HG02798 (cell line): Measurements from ENCODE around the gene CLRN3.

ENCODE experiments used
- ATAC-seq: cut with Tn5 transposase; IDR thresholded peaks from one replicate; pipeline ENCODE4 v1.9.1; 2021; ENCODE audit warnings: mild to moderate bottlenecking; ENCODE audit not compliant: unreplicated experiment, poor library complexity

CLRN3 gene

GRCh38 chr10:127904311-127905000 is 11.7 kb upstream of the CLRN3 start:
- ATAC-seq: no peak

- ATAC-seq: no peak
Measured at GRCh38 chr10:127903789-127904188, 11.0 kb upstream of the CLRN3 start.

DNA sequence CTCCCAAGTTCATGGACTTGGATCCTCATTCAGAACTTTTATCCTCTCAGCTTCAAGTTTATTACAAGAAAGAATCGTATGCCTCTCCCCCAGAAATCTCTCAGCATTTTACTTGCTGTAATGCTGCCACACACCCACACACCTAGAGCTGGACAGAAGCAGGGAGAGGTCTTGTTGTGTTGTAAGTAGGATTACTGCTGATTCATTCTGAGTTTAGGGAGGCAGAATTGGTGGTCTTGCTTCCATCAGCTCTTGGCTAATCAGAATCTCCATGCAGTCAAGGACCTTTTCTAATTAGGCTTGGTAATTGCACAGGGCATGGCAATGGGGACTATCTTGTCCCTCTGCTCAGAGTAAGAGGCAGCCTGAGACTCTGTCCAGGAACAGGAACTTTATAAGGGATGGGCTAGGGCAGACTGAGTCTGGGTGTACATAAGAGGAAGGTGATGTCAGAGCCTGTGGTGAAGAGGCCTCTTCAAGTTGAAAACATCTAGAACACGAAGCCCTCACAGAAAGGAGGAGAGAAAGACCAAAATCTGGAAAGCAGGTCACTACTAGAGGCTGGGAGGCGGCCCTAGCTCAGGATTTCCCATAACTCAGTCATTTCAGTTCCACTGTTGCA is 7.1 kb upstream of the CLRN3 start:
- ATAC-seq: no peak

DNA sequence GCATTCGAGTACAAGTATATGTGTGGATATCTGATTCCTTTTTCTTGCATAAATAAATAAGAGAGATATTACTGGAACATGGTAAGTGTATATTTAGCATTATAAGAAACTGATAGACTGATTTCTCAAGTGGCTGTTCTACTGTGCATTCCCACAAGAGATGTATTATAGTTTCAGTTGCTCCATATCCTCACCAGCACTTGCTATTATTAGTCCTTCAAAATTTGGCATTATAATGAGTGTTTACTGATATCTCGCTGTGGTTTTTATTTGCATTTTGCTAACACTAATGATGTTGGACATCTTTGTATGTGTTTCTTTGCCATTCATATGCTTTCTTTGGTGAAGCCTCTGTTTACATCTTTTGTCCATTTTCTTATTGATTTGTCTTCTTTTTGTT is 4.4 kb upstream of the CLRN3 start:
- ATAC-seq: no peak

GRCh38 chr10:127896590-127896989 is 3.8 kb upstream of the CLRN3 start:
- ATAC-seq: no peak

DNA sequence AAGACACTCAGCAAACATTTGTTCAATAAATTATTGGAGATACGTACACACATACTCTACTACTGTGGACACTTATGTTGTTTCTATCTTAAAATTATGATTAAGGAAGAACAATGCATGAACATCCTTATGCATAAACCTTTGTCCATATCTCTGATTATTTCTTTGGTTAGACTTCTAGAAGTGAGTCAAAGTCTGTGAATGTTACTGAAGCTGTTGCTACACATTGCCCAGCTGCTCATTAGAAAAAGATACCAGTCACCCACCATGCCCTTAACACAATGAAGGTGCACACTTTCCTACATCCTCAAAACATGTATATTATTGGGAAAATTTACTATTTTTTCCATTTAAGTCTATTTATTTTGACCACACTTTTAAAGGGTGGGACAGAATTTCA is 1.4 kb upstream of the CLRN3 start:
- no peak for ATAC-seq

- ATAC-seq: no peak
Measured at GRCh38 chr10:127890832-127891334, 1.9 kb downstream of the CLRN3 start.

DNA sequence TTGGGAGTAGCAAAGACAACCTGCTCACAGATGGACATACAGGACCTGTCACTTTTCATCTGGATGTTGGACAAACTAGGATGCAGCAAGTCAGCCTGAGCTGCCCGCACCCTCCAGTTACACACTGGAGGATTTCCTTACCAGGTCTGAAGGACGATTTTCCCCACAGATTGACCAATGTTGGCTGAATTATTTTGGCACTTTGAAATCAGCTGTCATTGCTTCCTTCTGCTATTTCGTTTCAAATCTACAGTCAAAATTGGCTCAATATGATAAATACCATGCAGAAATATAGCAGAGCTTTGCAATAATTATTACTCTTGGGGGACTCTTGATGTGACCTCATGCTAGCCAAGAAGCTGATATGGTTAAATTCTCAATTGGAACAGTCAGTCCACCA is 2.5 kb downstream of the CLRN3 start:
- ATAC-seq: no peak

- no peak for ATAC-seq
Measured at GRCh38 chr10:127889605-127890195, 3.0 kb downstream of the CLRN3 start.

GRCh38 chr10:127888521-127889312 is 4.0 kb downstream of the CLRN3 start:
- no peak for ATAC-seq

DNA sequence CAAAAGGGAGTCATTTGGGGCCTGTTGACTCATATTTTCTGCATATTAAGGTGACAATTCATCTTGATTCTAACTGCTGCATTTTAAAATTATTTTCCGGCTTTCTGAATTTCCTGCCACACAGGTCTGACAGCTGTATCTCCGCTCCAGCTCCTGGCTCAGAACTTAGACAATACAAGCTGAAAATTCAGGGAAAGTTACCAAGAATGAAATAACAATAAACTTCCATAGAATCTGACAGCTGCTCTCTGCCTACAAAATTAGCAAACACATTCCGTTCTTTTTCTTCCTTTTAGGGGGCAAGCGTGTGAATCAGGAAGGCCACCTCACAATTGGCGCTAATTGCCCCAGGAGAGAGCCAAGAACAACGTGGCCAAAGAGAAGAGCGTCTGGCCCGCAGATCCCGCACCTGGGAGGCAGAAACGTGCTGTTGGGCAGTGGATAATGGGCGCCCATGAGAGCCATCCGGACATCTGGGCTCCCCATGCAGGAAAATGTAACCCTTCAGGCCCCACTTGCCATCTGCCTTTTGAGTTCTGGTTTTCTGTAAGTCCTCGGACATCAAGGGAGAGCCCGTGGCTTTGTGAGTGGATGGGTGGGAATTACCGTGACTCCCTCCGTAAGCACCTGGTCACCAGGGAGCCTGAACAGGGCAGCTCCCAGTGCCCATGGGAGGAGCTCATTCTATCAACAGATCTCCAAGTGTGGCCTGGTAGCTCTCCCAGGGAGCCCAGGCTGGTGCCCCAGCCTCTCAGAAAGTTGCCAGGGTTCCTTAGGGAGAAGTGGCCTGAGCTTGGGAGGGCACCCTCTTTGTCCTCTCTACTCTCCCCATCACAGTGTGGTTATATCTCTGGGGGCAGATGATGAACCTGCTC is 5.0 kb downstream of the CLRN3 start:
- no peak for ATAC-seq

GRCh38 chr10:127886371-127887051 is 6.2 kb downstream of the CLRN3 start:
- ATAC-seq: no peak

DNA sequence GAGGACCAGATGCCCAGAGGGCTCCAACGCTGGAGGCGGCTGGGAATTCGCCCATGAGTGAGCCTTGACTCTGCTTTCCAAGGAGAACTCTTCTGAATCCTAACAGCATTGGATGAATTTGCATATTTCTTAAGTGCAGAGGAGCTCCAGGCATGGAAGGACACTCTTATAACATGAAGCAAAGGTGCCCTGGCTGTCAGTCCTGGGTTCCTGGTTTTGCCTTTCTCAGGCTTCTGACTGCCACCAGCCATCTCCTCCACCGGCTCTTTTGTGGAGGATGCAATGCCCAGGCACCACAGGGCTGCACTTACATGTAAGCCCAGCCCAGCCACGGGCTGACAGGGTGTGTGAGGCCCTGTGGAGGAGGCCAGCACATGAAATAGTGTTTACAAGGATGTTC is 8.2 kb downstream of the CLRN3 start:
- ATAC-seq: no peak

DNA sequence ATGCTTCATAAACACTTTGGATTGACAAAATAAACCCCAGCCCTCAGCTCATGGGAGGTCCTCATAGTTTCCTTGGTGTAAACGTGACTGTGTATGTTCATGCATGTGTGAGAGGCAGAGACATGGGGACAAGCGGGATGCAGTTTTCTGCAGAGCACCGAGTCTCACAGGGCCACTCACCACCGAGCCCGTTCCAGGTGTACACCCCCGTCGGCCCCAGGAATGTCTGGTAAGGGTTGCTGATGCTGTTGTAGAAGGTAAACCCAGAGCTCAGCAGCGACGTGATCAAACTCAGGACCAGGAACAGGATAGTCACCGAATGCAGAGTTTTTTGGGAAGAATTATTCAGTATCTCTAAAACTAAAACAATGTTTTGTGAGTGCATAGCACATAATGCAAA is 9.2 kb downstream of the CLRN3 start:
- ATAC-seq: no peak

- ATAC-seq: no peak
Measured at GRCh38 chr10:127882801-127883459, 9.8 kb downstream of the CLRN3 start.

DNA sequence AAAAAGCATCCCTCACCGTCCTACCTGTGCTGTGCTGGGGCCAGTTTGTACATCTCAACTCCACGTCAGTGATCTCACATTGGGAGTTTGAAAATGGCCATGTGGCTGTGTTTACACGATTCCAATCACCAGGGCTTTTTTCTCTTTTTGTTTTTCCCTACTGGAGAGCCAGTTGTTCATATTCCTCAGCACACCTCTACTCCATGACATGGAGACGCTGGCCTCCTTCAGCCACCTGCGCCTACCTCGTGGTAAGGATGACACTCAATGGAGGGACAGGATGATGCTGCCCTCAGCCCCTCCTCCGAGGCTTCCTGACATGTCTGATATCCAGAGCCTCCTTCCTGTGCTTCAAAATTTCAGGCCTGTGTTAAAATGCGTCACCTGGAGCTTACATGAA is 10.3 kb downstream of the CLRN3 start:
- no peak for ATAC-seq

DNA sequence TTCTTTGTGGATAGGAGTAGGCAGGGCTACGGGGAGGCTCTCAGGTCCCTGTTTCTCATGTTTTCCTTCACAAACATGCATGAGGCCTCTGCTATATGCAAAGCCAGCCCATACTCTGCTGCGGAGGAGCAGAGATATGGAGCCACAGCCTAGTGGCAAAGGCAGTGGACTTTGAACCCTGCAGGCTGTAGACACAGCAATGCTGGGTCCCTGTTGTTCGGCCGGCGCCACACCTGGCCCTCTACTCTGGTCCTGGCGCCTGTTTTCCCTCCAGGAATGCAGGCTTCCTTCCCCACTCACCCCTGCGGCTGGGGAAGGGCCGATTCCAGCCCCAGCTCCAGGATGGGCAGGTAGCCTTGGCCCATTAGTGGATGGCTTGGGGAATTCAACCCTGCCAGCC is 11.5 kb downstream of the CLRN3 start:
- ATAC-seq: no peak

DNA sequence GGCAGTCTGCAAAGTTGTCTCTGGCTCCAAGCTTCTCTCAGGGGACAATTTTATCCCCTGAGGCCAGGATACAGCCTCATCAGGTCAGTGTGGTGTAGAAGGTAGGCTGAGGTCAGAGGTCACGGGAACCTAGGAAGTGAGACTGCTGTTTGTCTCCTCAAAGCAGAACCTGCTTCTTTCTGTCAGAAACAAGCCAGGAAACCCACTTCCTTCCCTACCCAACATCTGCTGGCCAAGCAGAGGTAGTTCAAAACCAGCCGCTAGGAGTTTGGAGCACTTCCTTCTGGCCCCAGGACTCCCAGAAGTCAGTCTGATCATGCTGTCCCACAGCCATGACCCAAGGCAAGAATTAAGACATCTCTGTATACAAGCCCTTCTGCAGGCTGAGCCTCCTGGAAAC is 12.2 kb downstream of the CLRN3 start:
- no peak for ATAC-seq

DNA sequence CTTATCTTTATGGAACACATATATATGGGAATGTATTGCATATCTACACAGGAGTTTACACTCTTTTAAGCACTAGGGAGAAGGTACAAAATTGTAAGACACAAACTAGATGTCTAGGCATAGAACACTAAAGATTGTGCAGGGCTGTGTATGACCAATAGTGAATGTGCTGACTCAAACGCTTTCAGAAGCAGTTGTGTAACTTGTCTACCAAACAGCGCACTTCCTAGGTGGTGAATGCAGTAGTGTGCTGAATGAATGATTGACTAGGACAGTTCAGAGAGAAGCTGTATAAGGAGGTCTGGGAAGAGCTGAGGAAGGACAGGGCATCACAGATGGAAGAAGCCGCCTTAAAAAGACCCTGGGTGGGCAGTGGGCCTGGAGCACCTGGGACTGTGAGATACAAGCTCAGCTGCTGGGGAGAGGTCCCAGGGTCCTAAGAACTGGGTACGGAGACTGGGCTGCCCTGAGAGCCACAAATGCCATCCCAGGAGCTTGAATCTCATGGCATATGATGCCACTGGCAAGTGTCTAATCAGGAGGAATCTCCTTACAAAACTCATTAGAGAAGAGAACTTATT is 14.2 kb downstream of the CLRN3 start:
- no peak for ATAC-seq
